Measurements from ENCODE around the gene HOXC5.
A peak's percentile ranks its signal among the peaks of the same experiment; 100 is the strongest.

HOXC5 gene

GRCh38 chr12:54009171-54010052 lies 23.4 kb upstream of the HOXC5 start:
- no peak for DNase-seq

GRCh38 chr12:54010053-54010971 lies 22.5 kb upstream of the HOXC5 start:
- DNase-seq, result no peak

GRCh38 chr12:54010972-54011664 lies 21.7 kb upstream of the HOXC5 start:
- no peak for DNase-seq

DNA sequence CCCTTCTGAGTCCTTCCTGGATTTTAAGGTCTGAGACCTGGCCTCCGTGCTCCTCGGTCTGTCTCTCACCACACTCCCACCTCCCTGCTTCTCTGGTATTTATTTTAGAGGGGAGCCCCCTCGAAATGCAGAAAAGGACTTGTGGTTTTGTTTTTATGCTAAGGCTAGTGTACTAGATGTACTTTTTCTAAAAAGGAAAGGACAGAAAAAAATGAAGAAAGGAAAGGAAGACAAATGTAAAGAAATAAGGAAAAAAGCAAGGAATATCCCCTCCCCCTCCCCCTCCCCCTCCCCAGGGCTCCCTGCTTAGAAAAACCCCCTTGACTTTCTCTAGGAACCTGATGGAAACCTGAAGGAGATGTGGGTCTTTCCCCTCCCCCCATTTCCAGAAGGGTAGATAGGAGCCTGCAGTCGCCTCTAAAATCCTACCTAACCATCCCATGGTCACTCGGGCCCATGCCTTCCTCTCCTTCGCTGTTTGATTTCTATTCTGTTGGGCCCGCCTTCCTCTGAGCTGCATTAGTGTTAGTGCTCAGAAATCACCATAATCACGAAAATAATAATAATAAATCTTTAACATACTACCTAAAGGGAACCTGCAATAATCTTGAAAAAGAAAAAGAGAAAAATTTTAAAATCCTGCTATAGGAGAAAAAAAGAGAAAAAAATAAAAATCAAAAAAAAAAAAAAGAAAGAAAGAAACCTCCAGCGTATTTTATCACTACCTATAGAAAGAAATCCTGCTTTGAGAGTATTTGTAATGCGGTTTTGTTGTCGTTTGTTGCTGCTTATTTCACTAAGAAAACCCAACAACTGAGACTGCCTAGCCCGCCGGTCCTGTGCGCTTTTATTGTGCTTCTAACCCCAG lies 21.0 kb upstream of the HOXC5 start:
- no peak for DNase-seq

GRCh38 chr12:54012631-54013409 lies 20.0 kb upstream of the HOXC5 start:
- DNase-seq, result no peak

DNA sequence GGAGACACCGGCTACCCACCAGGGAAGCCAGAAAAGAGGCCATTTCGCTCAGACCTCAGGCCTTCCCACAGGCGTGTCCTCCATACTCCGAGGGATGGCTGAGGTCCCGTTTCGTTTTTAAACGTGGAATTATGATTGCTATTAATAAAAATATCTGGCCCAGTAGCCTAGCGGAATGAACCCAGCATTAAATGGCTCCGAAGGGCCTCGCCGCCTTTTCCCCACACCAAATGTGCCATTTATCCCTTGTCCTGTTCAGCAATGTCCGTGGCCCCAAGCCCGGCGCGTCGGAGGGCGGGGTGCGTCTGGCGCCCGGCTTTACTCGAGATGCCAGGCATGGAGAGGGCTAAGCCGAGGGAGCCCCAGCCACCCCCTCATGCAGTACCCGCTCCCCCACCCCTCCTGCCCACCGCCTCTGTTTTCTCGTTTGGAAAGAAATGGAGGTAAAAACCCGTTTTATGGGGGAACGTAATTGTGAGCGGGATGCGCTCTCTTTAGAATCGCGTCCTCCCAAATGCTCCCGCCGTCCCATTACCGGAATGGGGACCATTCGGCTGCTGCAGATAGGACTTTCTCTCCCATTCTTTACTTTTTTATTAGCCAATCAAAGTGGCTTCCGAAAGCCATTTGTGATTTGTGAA lies 18.4 kb upstream of the HOXC5 start:
- no peak for DNase-seq

DNA sequence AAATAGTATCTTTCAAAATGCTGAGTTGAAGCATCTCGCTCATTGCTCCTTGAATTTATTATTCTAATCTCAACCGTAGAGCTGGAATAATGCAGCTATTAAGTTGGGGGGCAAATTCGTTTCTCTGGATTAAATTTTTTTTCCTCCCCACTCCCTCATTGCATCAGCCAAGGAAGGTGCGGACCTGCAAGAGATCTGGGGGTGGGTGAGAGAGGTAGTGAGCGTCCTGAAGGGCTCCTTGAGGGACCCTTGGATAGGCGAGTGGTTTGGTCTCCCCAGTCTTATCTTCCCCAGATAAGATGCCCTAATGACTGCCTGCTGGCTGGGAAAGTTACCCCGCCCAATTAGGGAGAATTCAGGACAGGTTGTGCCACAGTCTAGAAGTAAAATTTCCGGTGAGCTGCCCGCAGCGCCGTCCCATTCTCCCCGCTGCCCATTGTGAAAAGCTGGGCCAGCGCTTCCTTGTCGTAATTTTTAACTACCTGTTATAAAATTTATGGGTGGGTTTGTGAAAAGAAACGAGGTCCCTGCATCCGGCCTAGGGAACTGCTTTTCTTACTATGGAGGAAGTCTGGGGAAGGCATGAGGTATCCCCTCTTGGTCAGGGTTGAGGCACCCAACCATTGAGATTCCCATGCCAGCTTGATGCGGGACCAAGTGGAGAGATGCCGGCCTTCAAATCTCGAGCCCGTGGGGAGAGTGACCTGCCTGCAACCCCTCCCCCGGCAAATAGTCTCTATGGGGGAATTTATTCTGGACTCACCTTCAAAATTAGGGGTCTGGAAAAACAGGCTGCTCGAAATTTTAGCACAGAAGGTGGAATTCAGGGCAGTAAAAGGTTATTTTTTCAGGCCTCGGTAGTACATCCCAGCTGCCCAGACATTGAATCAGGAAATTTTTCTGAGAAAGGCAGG lies 17.6 kb upstream of the HOXC5 start:
- DNase-seq, result no peak

DNA sequence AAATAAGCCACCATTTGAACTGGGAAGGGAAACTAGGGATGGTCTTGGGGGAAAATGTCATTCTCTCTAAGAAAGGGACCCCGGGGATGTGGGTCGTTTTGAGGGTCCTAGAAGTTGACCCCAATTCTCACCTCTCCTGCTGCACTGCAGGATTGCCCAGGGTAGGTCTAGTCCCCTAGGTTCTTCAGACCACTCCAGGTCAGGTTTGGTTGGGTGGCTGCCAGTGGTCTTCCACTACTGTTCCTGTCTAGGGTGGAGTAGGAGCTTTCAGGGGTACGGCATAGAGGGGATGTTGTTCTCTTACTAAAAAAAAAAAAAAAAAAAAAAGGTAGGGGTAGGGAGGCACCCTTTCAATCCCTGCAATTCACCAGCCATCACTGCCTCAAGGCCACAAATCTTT lies 16.8 kb upstream of the HOXC5 start:
- no peak for DNase-seq

DNA sequence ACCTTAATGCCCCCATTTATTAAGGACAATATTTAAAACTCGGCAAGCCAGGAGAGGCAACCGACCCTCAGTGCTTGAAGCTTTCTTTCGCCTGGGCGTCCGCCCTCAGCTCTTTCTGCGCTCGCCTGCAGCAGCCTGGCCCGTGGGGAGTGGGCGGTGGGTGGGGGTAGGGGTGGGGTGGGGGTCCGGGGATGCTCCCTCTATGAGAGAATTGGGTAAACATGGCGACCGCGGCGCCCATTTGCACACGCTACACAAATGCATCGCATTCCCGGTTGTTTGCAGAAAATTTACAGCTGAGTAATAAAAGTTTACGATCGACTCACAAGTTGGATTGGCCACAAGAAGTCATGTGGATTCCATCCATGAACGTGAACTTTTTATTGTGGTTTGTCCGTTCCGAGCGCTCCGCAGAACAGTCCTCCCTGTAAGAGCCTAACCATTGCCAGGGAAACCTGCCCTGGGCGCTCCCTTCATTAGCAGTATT lies 16.3 kb upstream of the HOXC5 start:
- DNase-seq, result no peak

DNA sequence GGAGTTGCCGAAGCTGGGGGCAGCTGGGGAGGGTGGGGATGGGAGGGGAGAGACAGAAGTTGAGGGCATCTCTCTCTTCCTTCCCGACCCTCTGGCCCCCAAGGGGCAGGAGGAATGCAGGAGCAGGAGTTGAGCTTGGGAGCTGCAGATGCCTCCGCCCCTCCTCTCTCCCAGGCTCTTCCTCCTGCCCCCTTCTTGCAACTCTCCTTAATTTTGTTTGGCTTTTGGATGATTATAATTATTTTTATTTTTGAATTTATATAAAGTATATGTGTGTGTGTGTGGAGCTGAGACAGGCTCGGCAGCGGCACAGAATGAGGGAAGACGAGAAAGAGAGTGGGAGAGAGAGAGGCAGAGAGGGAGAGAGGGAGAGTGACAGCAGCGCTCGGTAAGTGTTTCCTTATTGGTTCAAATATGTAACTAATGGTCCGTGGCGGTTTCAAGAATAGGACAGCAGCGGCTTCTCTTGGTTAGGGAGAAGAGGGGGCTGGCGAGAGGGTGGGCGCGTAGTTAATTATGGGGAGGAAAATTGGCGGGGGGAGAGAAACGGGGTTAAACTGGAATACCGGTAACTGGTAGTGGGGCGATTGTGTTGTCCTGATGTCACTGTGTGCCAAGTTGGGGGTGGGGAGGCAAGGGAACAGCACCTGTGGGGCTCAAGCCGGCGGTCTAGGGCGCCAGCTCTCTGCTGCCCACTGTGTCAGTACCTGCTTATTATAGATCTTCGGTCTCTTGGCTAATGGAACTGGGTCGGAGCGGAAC lies 15.6 kb upstream of the HOXC5 start:
- peak; percentile 90 for DNase-seq

DNA sequence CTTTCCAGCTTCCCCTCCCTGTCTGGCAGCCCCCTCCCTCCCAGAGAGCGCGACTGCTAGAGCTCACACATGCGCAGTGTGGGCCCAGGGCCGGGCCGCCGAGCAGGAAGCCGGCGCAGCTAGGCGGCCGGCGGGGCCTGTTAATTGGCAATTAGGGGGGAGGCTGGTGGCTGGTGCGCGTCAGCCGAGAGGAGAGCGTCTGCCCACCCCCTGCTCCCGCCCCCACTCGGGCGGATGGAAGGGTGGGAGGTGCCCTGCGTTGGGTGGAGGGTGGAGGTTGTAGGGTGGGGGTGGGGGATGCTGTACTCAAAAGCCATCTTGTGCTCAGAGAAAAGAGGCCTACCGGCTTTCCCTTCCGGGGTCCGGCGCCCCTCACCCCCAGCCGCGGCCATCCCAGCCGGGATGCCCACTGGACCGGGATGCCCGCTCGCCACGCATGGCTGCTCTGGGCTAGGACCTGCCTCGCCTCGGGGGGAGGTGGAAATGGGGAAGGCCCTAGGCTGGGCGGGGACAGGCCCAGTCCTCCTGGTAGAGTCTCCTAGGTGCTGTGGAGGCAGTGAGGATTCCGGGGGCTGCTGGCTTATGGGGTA lies 14.9 kb upstream of the HOXC5 start:
- peak; percentile 91 for DNase-seq

DNA sequence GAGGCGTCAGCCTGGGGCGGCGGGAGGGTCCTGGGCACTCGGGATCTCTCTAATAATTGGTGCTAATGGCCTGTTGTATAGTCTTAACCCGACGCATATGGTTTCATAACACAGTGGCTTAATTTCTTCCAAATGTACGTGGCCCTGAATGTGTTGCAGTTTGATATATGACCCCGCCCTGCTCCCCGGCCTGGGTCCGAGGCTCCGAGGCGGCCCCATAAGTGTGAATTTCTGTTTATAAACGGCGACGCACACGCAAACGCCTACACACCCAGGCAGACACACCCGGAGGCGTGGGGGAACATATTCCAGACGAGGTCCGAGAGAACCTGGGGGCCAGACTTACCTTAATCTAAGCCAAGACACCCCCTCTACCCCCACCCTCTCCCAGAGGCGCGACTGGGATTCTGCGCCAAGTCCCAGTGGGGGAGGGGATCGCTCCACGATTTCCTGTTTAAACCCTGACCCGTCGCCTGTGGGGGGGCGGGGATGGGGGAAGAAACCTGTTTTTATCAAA lies 14.3 kb upstream of the HOXC5 start:
- DNase-seq, result no peak

GRCh38 chr12:54019091-54019811 lies 13.6 kb upstream of the HOXC5 start:
- no peak for DNase-seq

DNA sequence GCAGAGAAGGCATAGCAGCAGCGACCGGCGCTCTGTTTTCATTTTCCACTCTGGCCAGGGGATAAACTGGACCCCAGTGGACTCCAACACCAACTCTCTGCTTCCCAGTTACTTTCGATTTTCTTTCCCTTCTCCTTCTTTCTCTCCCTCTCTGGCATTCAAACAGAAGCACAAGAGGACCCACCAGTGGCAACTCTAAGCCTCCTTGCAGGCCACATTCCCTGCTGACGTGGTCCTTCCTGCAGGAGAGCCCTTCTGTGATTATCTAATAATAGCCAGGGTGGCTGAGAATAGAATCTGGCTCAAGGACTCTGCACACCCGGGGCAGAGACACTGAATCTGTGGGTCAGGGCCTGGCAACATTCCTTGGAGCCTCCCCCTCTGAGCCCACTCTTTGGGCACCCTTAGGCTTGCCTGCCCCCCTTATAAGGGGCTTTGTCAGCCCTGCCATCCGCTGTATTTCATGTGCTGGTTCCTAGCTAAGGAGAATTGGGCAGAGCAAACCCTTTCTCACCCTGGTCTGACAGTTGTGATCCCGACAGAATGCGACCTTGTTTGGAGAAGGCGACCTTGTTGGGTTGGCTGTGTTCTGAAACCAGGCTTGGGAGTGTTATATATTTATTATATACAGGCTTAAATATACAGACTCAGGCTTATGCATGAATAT lies 12.8 kb upstream of the HOXC5 start:
- no peak for DNase-seq

DNA sequence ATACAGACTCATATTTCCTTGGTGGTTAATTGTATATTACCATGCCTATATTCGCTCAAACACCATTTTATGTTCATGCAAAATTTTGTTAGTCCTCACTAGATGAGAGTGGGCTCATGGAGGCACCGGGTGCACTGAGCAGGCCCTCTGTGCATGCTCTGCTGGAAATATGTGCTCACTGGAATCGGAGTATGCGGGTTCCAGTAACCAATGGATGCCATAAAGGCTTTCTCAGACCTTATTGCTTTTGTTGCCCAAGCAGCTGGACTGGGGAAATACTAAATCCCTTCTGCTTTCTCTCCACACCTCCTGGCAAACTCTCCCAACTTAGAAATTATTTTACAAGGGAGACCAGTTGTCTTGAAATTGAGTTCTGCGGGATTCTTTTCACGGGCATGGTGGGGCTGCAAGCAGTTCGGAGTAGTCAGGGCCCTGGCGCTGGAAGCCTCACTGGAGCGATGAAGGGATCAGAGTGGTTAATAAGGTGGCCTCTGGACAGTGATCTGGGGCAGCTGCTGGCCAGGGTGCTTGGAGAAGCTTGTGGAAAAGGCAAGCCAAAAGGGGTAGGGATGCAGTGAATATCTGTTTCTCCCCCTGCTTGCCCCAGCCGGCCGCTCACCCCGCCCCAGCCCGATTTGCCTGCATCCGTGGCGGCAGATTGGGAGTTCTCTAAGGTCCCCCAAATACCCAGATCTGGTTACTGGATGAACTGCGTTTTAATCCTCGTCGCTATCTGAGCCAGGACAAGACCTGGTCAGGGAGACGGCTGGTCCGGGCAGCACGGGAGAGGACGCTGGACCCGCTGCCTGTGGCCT lies 12.1 kb upstream of the HOXC5 start:
- DNase-seq, result no peak

GRCh38 chr12:54021432-54022013 lies 11.3 kb upstream of the HOXC5 start:
- DNase-seq, result no peak

All from NCI-H1417 treated with DMSO at 0.1 percent for 48 hours (cell line).